HFF-Myc (cell line): ENCODE measurements around the gene COL5A1.

ENCODE experiments used
- DNase-seq: peaks from one replicate; pipeline ENCODE4 v3.0.0-alpha.2; 2011; ENCODE audit warnings: low read depth; ENCODE audit errors: extremely low read depth
- H3K4me3 ChIP-seq: replicated peaks from 2 replicates; pipeline ENCODE4 v1.5.1; 2011; ENCODE audit warnings: low read depth, mild to moderate bottlenecking, control low read depth, low read length
- TF ChIP-seq, protein P1 (sequence below): IDR thresholded peaks from 2 replicates; pipeline ENCODE4 v1.5.1; 2012; ENCODE audit warnings: mild to moderate bottlenecking, low read depth, low read length, control low read depth; ENCODE audit errors: missing control alignments

COL5A1 gene

DNA sequence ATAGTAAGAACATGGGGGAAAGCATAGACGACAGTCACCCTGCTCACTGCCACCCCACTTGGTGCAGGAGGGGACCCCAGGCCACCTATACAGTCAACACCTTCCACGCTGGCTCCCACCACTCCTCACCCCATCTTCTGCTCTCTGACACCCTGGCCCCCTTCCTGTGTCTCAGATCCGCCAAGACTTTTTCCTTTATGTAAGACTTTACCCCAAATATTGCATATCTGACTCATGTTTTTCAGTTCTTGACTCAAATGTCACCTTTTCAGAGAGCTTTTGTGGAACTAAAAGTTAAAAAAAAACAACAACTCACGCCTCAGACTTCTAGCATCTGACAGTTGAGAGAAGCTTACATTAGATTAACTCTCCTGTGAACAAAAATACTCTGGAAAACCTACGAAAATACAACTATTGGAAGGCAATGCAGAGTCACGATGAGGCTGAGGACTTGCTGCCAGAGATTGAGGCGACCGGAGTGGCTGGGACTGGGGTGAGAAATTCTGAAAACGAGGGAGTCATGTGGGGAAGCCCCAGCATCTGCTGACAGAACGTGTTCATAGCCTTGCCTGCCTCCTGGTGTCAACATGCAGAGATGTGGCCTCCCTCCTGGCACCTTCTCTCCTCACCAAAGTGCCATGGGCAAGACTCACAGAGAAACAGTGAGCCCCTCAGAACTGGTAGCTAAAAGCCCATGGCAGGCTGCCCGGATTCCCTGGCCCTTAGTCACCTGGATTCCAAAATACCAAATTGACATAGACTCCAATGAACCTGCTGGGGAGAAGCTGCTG is 216.6 kb downstream of the COL5A1 start:
- H3K4me3 ChIP-seq: no peak overlapping the region
- TF ChIP-seq, protein P1, sequence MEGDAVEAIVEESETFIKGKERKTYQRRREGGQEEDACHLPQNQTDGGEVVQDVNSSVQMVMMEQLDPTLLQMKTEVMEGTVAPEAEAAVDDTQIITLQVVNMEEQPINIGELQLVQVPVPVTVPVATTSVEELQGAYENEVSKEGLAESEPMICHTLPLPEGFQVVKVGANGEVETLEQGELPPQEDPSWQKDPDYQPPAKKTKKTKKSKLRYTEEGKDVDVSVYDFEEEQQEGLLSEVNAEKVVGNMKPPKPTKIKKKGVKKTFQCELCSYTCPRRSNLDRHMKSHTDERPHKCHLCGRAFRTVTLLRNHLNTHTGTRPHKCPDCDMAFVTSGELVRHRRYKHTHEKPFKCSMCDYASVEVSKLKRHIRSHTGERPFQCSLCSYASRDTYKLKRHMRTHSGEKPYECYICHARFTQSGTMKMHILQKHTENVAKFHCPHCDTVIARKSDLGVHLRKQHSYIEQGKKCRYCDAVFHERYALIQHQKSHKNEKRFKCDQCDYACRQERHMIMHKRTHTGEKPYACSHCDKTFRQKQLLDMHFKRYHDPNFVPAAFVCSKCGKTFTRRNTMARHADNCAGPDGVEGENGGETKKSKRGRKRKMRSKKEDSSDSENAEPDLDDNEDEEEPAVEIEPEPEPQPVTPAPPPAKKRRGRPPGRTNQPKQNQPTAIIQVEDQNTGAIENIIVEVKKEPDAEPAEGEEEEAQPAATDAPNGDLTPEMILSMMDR: peak; percentile 2
- DNase-seq: peak; percentile 11

DNA sequence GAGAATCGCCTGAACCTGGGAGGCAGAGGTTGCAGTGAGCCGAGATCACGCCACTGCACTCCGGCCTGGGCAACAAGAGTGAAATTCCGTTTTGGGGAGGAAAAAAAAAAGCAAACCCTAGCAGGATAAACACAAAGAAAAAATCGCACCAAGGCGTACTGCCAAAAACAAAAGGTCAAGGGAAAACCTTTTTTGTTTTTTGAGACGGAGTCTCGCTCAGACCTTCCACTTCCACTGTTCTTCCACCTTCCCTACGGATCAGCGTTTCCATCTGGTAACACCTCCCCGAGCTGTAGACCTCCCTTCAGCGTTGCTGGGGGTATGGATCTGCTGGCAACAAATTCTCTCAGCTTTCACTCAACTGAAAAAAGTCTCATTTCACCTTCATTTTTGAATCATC is 218.9 kb downstream of the COL5A1 start:
- DNase-seq: no peak
- H3K4me3 ChIP-seq: no peak overlapping the region
- TF ChIP-seq, protein P1: no peak

DNA sequence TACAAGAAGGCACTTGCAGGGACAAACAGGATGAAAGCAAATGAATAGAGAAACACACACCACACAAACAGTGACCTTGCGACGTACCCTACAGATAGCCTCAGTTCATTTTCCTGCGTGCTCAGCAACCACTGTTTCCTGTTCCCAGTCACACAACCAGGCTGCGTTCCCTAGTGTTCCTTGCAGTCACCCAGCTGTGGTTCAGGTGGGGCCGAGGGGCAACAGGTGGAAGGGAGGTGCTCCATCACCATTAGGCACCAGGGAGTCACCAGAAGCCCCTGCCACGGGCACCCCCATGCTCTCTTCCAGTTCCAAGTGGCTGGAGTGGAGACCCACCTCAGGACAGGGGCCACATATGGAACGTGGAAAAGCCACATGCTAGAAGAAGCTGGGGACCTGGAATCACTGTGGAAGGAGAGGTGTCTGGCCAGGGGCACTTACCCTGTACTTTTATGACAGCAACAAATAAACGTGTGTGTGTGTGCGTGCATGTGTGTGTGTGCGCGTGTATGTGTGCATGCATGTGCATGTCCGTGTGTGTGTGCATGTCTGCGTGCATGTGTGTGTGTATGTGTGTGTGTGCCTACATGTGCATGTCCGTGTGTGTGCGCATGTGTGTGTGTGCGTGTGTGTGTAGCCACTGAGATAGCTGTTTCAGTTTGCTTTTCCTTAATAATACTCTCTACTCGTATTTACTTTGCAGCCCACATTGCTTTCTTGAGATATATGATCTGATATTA is 220.2 kb downstream of the COL5A1 start:
- H3K4me3 ChIP-seq: no peak overlapping the region
- no peak for DNase-seq
- TF ChIP-seq, protein P1: no peak

DNA sequence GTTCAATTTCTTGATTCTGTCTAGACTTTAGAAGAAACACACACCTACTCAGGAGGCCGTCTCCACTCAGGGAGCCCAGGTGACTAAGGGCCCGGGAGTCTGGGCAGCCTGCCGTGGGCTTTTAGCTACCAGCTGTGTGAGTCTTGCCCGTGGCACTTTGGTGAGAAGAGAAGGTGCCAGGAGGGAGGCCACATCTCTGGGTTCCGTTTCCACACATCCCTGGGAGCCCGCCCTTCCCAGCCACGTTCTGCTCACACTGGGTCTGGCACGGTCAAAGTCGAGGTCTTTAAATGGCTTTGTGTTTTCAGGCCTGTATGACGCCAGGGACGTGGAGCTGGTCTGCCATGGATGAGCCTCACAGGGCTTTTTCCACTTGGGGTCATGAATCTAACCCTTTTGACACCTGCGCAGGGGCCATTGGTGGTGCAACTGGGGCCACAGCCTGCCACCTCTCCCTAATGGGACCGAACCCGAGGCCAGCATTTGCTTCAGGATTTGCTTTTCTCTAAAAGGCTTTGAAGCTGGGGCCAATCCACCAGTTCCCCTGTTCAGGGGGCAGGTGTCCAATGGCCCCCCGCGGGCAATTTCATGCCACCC is 221.8 kb downstream of the COL5A1 start:
- TF ChIP-seq, protein P1: no peak
- no peak for DNase-seq
- H3K4me3 ChIP-seq: no peak overlapping the region

DNA sequence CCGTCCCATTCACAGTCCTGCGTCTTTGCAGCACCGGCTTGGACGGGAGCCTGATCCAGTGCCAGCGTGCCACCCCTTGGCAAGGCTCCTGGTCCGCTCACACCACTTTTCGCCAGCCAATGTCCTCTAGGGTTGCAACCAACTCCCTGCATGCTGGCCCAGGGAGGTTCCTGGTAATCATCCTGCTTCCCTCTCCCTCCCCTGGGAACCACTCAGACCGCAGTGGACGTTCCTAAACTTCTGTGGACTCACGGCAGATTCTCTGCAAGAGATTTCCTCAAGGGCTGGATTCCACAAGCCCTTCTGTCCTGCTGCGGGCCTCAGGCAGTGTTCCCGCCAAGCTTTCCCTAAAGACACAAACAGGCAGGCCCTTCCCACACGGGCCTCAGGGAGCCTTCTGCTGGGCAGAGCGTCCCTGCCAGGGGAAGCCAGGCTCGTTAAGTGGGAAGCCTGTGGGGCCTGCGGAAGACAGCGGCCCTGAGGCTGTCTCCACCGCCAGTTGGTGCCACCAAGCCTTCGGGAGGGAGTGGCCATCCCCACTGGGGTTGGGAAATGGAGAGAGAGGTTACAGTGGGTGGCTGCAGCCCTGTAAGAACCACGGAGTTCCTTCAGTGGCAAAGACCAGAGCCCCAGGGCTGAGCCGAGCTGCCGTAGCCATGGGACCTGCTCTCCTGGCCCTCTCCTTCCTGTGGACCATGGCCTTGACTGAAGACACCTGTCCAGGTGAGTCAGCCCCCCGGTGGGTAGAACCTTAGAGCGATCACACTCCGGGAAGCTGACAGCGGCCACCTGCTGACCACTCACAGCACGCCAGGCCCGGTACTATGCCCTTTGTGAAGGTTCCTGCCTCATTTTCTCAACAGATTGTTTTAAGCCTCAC is 222.6 kb downstream of the COL5A1 start:
- no peak for DNase-seq
- TF ChIP-seq, protein P1: no peak
- no peak overlapping the region for H3K4me3 ChIP-seq

DNA sequence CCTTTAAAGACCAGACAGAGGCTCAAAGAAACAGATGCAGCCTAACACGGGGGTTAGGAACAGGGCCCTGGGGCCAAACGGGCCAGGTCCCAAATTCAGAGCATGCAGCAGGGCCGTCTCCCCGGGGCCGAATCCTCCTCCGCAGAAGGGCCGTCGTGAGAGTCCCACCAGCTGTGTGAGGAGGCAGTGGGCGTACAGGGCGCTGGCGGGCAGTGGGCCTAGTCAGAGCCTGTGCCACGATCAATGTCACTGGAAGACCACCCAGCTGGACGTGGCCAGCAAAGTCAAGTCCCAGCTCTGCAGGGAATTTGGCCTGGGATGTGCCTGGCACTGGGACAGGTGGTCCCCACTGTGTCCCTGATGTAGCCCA is 223.2 kb downstream of the COL5A1 start:
- DNase-seq: no peak
- TF ChIP-seq, protein P1: no peak
- no peak overlapping the region for H3K4me3 ChIP-seq
